HL-60 (cell line): ENCODE measurements around the gene PEX5L.
A peak's percentile ranks its signal among the peaks of the same experiment; 100 is the strongest.

ENCODE experiments used
- DNase-seq, 2 experiments: peaks; one replicate each; pipeline ENCODE4 v3.0.0-alpha.2; 2010 to 2020; ENCODE audit warnings: low read depth in 1 of 2, low spot score in 1 of 2
- H3K27ac ChIP-seq: fragments of 250-450 bp; sonication (Bioruptor Pico); replicated peaks from 2 replicates; pipeline ENCODE4 v1.5.1; 2020; ENCODE audit warnings: mild to moderate bottlenecking, moderate library complexity
- H3K27me3 ChIP-seq: fragments of 250-450 bp; sonication (Bioruptor Pico); 2 replicates; pipeline ENCODE4 v1.5.1; 2021; ENCODE audit warnings: mild to moderate bottlenecking, moderate library complexity; ENCODE audit not compliant: insufficient read depth, poor library complexity, severe bottlenecking
- H3K4me3 ChIP-seq: replicated peaks from 2 replicates; pipeline ENCODE4 v1.5.1; 2011; ENCODE audit warnings: mild to moderate bottlenecking, control low read depth, low read length; ENCODE audit not compliant: insufficient read depth
- GABPA ChIP-seq: IDR thresholded peaks from 2 replicates; pipeline ENCODE4 v1.6.1; 2012; ENCODE audit warnings: low read depth
- POLR2AphosphoS5 ChIP-seq: IDR thresholded peaks from 2 replicates; pipeline ENCODE4 v1.6.1; 2012; ENCODE audit warnings: low read depth
- SPI1 ChIP-seq: IDR thresholded peaks from 2 replicates; pipeline ENCODE4 v1.6.1; 2012; ENCODE audit warnings: low read depth, mild to moderate bottlenecking, borderline replicate concordance
- TF ChIP-seq, protein P1 (sequence below): IDR thresholded peaks from one replicate; pipeline ENCODE4 v1.5.1; 2011; ENCODE audit warnings: low read length, control low read depth, inconsistent platforms; ENCODE audit not compliant: insufficient read depth
- TF ChIP-seq, protein P2 (sequence below): IDR thresholded peaks from 2 replicates; pipeline ENCODE4 v1.6.1; 2012; ENCODE audit warnings: low read depth; ENCODE audit not compliant: insufficient replicate concordance

Gene PEX5L

DNA sequence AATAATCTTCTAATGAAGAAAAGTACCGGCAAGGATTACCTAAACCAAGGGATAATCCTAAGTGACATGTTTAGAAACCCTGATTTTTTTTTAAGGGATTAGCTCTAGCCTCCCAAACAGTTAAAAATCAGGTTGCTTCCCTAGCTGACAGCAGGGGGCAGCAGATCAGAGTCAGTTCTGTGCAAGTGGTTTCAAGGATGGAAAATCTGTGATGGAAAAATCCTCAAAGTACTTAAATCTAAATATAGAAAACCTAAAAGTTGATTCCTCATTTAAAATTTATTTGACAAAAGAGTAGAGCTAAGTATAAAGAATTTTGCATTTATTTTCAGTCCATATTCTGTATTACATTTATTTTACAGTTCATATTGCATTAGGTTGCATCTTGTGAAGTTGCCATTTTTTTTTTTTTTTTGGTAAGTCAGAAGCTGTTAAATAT, 107.6 kb downstream of the PEX5L start:
- peak; percentile 23 to 48 for DNase-seq
- no peak for TF ChIP-seq SPI1
- TF ChIP-seq, protein P1, sequence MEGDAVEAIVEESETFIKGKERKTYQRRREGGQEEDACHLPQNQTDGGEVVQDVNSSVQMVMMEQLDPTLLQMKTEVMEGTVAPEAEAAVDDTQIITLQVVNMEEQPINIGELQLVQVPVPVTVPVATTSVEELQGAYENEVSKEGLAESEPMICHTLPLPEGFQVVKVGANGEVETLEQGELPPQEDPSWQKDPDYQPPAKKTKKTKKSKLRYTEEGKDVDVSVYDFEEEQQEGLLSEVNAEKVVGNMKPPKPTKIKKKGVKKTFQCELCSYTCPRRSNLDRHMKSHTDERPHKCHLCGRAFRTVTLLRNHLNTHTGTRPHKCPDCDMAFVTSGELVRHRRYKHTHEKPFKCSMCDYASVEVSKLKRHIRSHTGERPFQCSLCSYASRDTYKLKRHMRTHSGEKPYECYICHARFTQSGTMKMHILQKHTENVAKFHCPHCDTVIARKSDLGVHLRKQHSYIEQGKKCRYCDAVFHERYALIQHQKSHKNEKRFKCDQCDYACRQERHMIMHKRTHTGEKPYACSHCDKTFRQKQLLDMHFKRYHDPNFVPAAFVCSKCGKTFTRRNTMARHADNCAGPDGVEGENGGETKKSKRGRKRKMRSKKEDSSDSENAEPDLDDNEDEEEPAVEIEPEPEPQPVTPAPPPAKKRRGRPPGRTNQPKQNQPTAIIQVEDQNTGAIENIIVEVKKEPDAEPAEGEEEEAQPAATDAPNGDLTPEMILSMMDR: peak; percentile 66
- TF ChIP-seq, protein P2, sequence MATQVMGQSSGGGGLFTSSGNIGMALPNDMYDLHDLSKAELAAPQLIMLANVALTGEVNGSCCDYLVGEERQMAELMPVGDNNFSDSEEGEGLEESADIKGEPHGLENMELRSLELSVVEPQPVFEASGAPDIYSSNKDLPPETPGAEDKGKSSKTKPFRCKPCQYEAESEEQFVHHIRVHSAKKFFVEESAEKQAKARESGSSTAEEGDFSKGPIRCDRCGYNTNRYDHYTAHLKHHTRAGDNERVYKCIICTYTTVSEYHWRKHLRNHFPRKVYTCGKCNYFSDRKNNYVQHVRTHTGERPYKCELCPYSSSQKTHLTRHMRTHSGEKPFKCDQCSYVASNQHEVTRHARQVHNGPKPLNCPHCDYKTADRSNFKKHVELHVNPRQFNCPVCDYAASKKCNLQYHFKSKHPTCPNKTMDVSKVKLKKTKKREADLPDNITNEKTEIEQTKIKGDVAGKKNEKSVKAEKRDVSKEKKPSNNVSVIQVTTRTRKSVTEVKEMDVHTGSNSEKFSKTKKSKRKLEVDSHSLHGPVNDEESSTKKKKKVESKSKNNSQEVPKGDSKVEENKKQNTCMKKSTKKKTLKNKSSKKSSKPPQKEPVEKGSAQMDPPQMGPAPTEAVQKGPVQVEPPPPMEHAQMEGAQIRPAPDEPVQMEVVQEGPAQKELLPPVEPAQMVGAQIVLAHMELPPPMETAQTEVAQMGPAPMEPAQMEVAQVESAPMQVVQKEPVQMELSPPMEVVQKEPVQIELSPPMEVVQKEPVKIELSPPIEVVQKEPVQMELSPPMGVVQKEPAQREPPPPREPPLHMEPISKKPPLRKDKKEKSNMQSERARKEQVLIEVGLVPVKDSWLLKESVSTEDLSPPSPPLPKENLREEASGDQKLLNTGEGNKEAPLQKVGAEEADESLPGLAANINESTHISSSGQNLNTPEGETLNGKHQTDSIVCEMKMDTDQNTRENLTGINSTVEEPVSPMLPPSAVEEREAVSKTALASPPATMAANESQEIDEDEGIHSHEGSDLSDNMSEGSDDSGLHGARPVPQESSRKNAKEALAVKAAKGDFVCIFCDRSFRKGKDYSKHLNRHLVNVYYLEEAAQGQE: no peak
- no peaks in the 10 kb centered on the region for H3K27me3 ChIP-seq
- H3K4me3 ChIP-seq: no peak overlapping the region
- H3K27ac ChIP-seq: no peak overlapping the region

DNA sequence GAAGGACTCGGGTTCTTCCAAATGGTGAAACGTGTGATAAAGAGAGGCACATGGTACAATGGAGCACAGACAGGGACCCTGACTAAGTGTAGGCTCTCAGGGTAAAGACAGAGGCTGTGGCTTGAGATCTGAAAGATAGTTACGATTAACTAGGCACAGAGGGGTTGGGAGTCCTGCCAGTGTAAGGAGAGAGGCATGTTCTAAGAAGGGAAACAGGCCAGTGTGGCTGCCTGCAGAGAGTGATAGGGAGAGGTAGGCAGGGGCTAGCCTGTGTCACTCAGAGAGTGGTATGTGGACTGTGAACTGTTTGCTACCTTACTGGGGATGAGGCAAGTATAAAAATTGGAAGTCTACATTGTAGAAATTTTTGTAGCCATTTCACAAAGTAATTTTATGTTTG, 109.5 kb downstream of the PEX5L start:
- H3K27me3 ChIP-seq: no peaks in the 10 kb centered on the region
- DNase-seq: no peak
- no peak overlapping the region for H3K27ac ChIP-seq
- H3K4me3 ChIP-seq: no peak overlapping the region
- TF ChIP-seq, protein P2: no peak
- TF ChIP-seq, protein P1: no peak
- TF ChIP-seq GABPA (no peak), POLR2AphosphoS5 (no peak)

DNA sequence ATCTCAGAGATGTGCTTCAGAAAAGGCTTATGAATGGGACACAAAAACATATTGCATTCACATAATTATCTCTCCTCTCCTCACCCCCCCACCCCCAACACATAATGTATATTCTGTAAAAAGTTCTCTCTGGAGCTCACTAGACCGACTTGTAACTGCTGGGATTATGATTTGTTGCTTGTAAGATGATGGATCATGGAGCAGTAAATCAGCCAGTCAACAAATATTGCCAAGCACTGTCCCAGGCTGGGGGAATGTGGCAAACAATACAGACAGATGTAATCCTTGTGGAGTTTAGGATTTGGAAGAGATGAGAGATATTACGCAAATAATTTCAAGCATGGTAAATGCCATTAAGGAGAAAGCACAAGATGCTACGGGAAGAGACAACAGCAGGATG, 114.8 kb downstream of the PEX5L start:
- no peaks in the 10 kb centered on the region for H3K27me3 ChIP-seq
- TF ChIP-seq, protein P2: no peak
- TF ChIP-seq, protein P1: no peak
- TF ChIP-seq POLR2AphosphoS5 (no peak), GABPA (no peak), SPI1 (no peak)
- H3K4me3 ChIP-seq: no peak overlapping the region
- H3K27ac ChIP-seq: no peak overlapping the region
- DNase-seq: no peak
